Stimulated activated naive CD4-positive, alpha-beta T cell (primary cell): ENCODE measurements around the gene AGBL5.
A peak's percentile ranks its signal among the peaks of the same experiment; 100 is the strongest.

ENCODE experiments used
- DNase-seq, 6 experiments: peaks; one replicate each; lab custom pipeline; 2025; lab: John Stamatoyannopoulos, UW

Gene AGBL5

GRCh38 chr2:27050996-27051901 is at the start of gene AGBL5:
AGBL5 (plus strand) TSS chr2:27051668; CDS start chr2:27052959, 1,291 bp downstream.
- peak; percentile 93 to 98 (median 94) for DNase-seq

- no peak for DNase-seq
Observed at GRCh38 chr2:27001950-27002349, 49.5 kb upstream of the AGBL5 start.

GRCh38 chr2:27003007-27003406 is 48.5 kb upstream of the AGBL5 start:
- no peak for DNase-seq

GRCh38 chr2:27003857-27004256 is 47.6 kb upstream of the AGBL5 start:
- no peak for DNase-seq

GRCh38 chr2:27006602-27007415 is 44.7 kb upstream of the AGBL5 start:
- no peak for DNase-seq

- DNase-seq, result no peak
Observed at GRCh38 chr2:27007416-27008374, 43.8 kb upstream of the AGBL5 start.

GRCh38 chr2:27008678-27009077 is 42.8 kb upstream of the AGBL5 start:
- DNase-seq, result no peak

- DNase-seq, result no peak
Observed at GRCh38 chr2:27009083-27009482, 42.4 kb upstream of the AGBL5 start.

GRCh38 chr2:27009716-27010115 is 41.8 kb upstream of the AGBL5 start:
- DNase-seq, result no peak

GRCh38 chr2:27010139-27010538 is 41.3 kb upstream of the AGBL5 start:
- no peak for DNase-seq

- no peak for DNase-seq
Observed at GRCh38 chr2:27013738-27014137, 37.7 kb upstream of the AGBL5 start.

GRCh38 chr2:27014771-27015433 is 36.6 kb upstream of the AGBL5 start:
- DNase-seq, result no peak

GRCh38 chr2:27016801-27017325 is 34.6 kb upstream of the AGBL5 start:
- peak; percentile 7 to 42 (median 26) for DNase-seq

- no peak for DNase-seq
Observed at GRCh38 chr2:27018142-27018541, 33.3 kb upstream of the AGBL5 start.

- no peak for DNase-seq
Observed at GRCh38 chr2:27019459-27019858, 32.0 kb upstream of the AGBL5 start.

- no peak for DNase-seq
Observed at GRCh38 chr2:27019931-27020855, 31.3 kb upstream of the AGBL5 start.

GRCh38 chr2:27021253-27022049 is 30.0 kb upstream of the AGBL5 start:
- DNase-seq, result no peak

GRCh38 chr2:27023740-27024139 is 27.7 kb upstream of the AGBL5 start:
- no peak for DNase-seq

- no peak for DNase-seq
Observed at GRCh38 chr2:27024188-27024587, 27.3 kb upstream of the AGBL5 start.
